Mesenchymal stem cell (in vitro differentiated cells and primary cell): Measurements from ENCODE around the gene PTPN14.

Source experiments
- DNase-seq: peaks from one replicate; pipeline ENCODE4 v3.0.0-alpha.2; 2013
- H2AFZ ChIP-seq: one replicate; pipeline ENCODE4 v1.6.1; 2013; ENCODE audit warnings: low read depth, mild to moderate bottlenecking, control low read depth, inconsistent platforms, low read length, moderate library complexity
- H2AK5ac ChIP-seq: 2 replicates; pipeline ENCODE4 v1.6.1; 2013; ENCODE audit warnings: low read length, moderate library complexity, mild to moderate bottlenecking, inconsistent platforms; ENCODE audit not compliant: severe bottlenecking
- H2BK120ac ChIP-seq: one replicate; pipeline ENCODE4 v1.6.1; 2013; ENCODE audit warnings: low read depth, mild to moderate bottlenecking, inconsistent platforms, low read length, moderate library complexity
- H2BK12ac ChIP-seq, 2 experiments: one replicate each; pipeline ENCODE4 v1.6.1; 2013; ENCODE audit warnings: inconsistent platforms in 2 of 2, low read length in 2 of 2, mild to moderate bottlenecking in 2 of 2, moderate library complexity in 2 of 2, control low read depth in 1 of 2
- H2BK15ac ChIP-seq: one replicate; pipeline ENCODE4 v1.6.1; 2013; ENCODE audit warnings: mild to moderate bottlenecking, low read depth, inconsistent platforms; ENCODE audit not compliant: poor library complexity, severe bottlenecking
- H2BK5ac ChIP-seq: 2 replicates; pipeline ENCODE4 v1.6.1; 2013; ENCODE audit warnings: low read depth, mild to moderate bottlenecking, low read length, control low read depth, inconsistent platforms; ENCODE audit not compliant: poor library complexity, severe bottlenecking
- H3K14ac ChIP-seq, 2 experiments: one replicate each; pipeline ENCODE4 v1.6.1; 2013; ENCODE audit warnings: inconsistent platforms in 2 of 2, low read length in 2 of 2, control low read depth in 1 of 2, mild to moderate bottlenecking in 1 of 2, moderate library complexity in 1 of 2
- H3K18ac ChIP-seq, 2 experiments: one replicate each; pipeline ENCODE4 v1.6.1; 2013; ENCODE audit warnings: inconsistent platforms in 2 of 2, low read length in 2 of 2, control low read depth in 1 of 2, low read depth in 1 of 2, mild to moderate bottlenecking in 1 of 2
- H3K23ac ChIP-seq, 2 experiments: one replicate each; pipeline ENCODE4 v1.6.1; 2013; ENCODE audit warnings: inconsistent platforms in 2 of 2, low read length in 2 of 2, mild to moderate bottlenecking in 2 of 2, moderate library complexity in 2 of 2, control low read depth in 1 of 2
- H3K27ac ChIP-seq: 2 replicates; pipeline ENCODE4 v1.5.1; 2013; ENCODE audit warnings: mild to moderate bottlenecking, moderate library complexity, low read length, control low read depth, inconsistent platforms; ENCODE audit not compliant: poor library complexity, severe bottlenecking
- H3K27me3 ChIP-seq, 2 experiments: 2 replicates each; pipeline versions ENCODE4 v1.6.1 to v1.7.0; 2013; ENCODE audit warnings: low read length in 2 of 2, mild to moderate bottlenecking in 2 of 2, moderate library complexity in 2 of 2, control low read depth in 1 of 2, inconsistent platforms in 1 of 2; ENCODE audit not compliant: control insufficient read depth in 1 of 2, insufficient read depth in 1 of 2
- H3K36me3 ChIP-seq, 2 experiments: 2 replicates each; pipeline versions ENCODE4 v1.6.1 to v1.7.0; 2013; ENCODE audit warnings: low read length in 2 of 2, control low read depth in 1 of 2, inconsistent platforms in 1 of 2, low read depth in 1 of 2, mild to moderate bottlenecking in 1 of 2; ENCODE audit not compliant: insufficient read depth in 2 of 2, control insufficient read depth in 1 of 2
- H3K4ac ChIP-seq, 2 experiments: one replicate each; pipeline ENCODE4 v1.6.1; 2013; ENCODE audit warnings: inconsistent platforms in 2 of 2, low read length in 2 of 2, mild to moderate bottlenecking in 2 of 2, moderate library complexity in 2 of 2, control low read depth in 1 of 2, low read depth in 1 of 2
- H3K4me1 ChIP-seq: 2 replicates; pipeline ENCODE4 v1.6.1; 2013; ENCODE audit warnings: low read depth, low read length, control low read depth; ENCODE audit not compliant: control insufficient read depth, insufficient read depth
- H3K4me2 ChIP-seq: 2 replicates; pipeline ENCODE4 v1.6.1; 2013; ENCODE audit warnings: low read length, mild to moderate bottlenecking, inconsistent platforms; ENCODE audit not compliant: poor library complexity, severe bottlenecking
- H3K4me3 ChIP-seq, 2 experiments: 2 replicates each; pipeline versions ENCODE4 v1.5.1 to v1.7.0; 2013; ENCODE audit warnings: low read length in 2 of 2, mild to moderate bottlenecking in 2 of 2, control low read depth in 1 of 2, low read depth in 1 of 2; ENCODE audit not compliant: insufficient read depth in 1 of 2
- H3K79me1 ChIP-seq: replicated peaks from 2 replicates; pipeline ENCODE4 v1.6.1; 2013; ENCODE audit warnings: mild to moderate bottlenecking, control low read depth, low read length, inconsistent platforms; ENCODE audit not compliant: poor library complexity, severe bottlenecking
- H3K9ac ChIP-seq: 2 replicates; pipeline ENCODE4 v1.7.0; 2013; ENCODE audit warnings: mild to moderate bottlenecking, low read length, moderate library complexity
- H3K9me3 ChIP-seq: 2 replicates; pipeline ENCODE4 v1.7.0; 2013; ENCODE audit warnings: mild to moderate bottlenecking, low read length; ENCODE audit not compliant: control insufficient read depth
- H4K8ac ChIP-seq: one replicate; pipeline ENCODE4 v1.6.1; 2013; ENCODE audit warnings: inconsistent platforms, mild to moderate bottlenecking, low read length, moderate library complexity
- H4K91ac ChIP-seq: one replicate; pipeline ENCODE4 v1.6.1; 2013; ENCODE audit warnings: mild to moderate bottlenecking, low read length, inconsistent platforms
- WGBS: methylation state at CpG from one replicate; pipeline ENCODE4 v1.1.7; 2013; ENCODE audit warnings: mixed read lengths; 5-methylcytosine and 5-hydroxymethylcytosine counted together

The PTPN14 gene

GRCh38 chr1:214301526-214301925 lies 249.9 kb downstream of the PTPN14 start:
- peaks cover 0 to 8% of the 10 kb centered on the region in 2 experiments for H3K36me3 ChIP-seq
- no peaks in the 10 kb centered on the region for H3K27me3 ChIP-seq
- no peak overlapping the region for H3K27ac ChIP-seq
- no peak overlapping the region for H2BK120ac ChIP-seq
- H4K8ac ChIP-seq, result no peak overlapping the region
- H3K4me2 ChIP-seq, result no peak overlapping the region
- no peak overlapping the region for H4K91ac ChIP-seq
- H2BK5ac ChIP-seq, result no peak overlapping the region
- no peak overlapping the region for H3K4me3 ChIP-seq
- H3K79me1 ChIP-seq, result peaks cover 36% of the 10 kb centered on the region
- DNase-seq, result no peak
- H2AK5ac ChIP-seq, result no peak overlapping the region
- H3K9me3 ChIP-seq, result no peaks in the 10 kb centered on the region
- no peak overlapping the region for H3K4ac ChIP-seq
- H2AFZ ChIP-seq, result no peak overlapping the region
- no peak overlapping the region for H3K23ac ChIP-seq
- H3K14ac ChIP-seq, result no peak overlapping the region
- H3K4me1 ChIP-seq, result peaks cover 3% of the 10 kb centered on the region
- H2BK12ac ChIP-seq, result no peak overlapping the region
- no peak overlapping the region for H2BK15ac ChIP-seq
- H3K9ac ChIP-seq, result no peak overlapping the region
- no peak overlapping the region for H3K18ac ChIP-seq

- H3K27ac ChIP-seq, result no peak overlapping the region
- 99% methylated on average over 7 of the region's 9 CpGs for WGBS
- H2BK12ac ChIP-seq, result no peak overlapping the region
Observed at GRCh38 chr1:214300149-214300780, 251.1 kb downstream of the PTPN14 start.

More at GRCh38 chr1:214300149-214300780, 251.1 kb downstream of the PTPN14 start:
- Histone ChIP-seq H3K4ac (no peak overlapping the region), H3K4me2 (no peak overlapping the region), H2BK15ac (no peak overlapping the region), H3K79me1 (peaks cover 28% of the 10 kb centered on the region), H3K27me3 (no peaks in the 10 kb centered on the region), H3K4me3 (no peak overlapping the region), H3K36me3 (peaks cover 0 to 5% of the 10 kb centered on the region in 2 experiments), H4K8ac (no peak overlapping the region), H3K14ac (no peak overlapping the region), H4K91ac (no peak overlapping the region), H2BK120ac (no peak overlapping the region), H3K18ac (no peak overlapping the region), H3K9ac (no peak overlapping the region), H2BK5ac (no peak overlapping the region), H3K4me1 (peaks cover 6% of the 10 kb centered on the region), H3K23ac (no peak overlapping the region), H3K9me3 (no peaks in the 10 kb centered on the region), H2AFZ (no peak overlapping the region), H2AK5ac (no peak overlapping the region)
- no peak for DNase-seq
